ENCODE results near the gene DHRS3.

Gene DHRS3

GRCh38 chr1:12593621-12594066, 24.4 kb downstream of the DHRS3 start:
- no peak for TF ChIP-seq CTCF (IDR thresholded peaks at IDR 0.05)

GRCh38 chr1:12592496-12592895, 25.5 kb downstream of the DHRS3 start:
- no peak for TF ChIP-seq CTCF (IDR thresholded peaks at IDR 0.05)

GRCh38 chr1:12591267-12591938, 26.6 kb downstream of the DHRS3 start:
- no peak for TF ChIP-seq CTCF (IDR thresholded peaks at IDR 0.05)

- no peak for TF ChIP-seq CTCF (IDR thresholded peaks at IDR 0.05)
Measured at GRCh38 chr1:12588695-12589094, 29.3 kb downstream of the DHRS3 start.

- TF ChIP-seq CTCF (IDR thresholded peaks at IDR 0.05) = no peak
Measured at GRCh38 chr1:12587981-12588640, 29.9 kb downstream of the DHRS3 start.

- TF ChIP-seq CTCF (IDR thresholded peaks at IDR 0.05) = no peak
Measured at GRCh38 chr1:12585951-12586942, 31.8 kb downstream of the DHRS3 start.

GRCh38 chr1:12585536-12585935, 32.5 kb downstream of the DHRS3 start:
- no peak for TF ChIP-seq CTCF (IDR thresholded peaks at IDR 0.05)

Data from LNCAP (cell line).